HG03342 (cell line): ENCODE data around the gene STUB1.
A peak's percentile ranks its signal among the peaks of the same experiment; 100 is the strongest.

Source experiments
- ATAC-seq: cut with Tn5 transposase; IDR thresholded peaks from one replicate; pipeline ENCODE4 v1.9.1; 2021; ENCODE audit warnings: mild to moderate bottlenecking, moderate library complexity; ENCODE audit not compliant: unreplicated experiment

STUB1 gene

DNA sequence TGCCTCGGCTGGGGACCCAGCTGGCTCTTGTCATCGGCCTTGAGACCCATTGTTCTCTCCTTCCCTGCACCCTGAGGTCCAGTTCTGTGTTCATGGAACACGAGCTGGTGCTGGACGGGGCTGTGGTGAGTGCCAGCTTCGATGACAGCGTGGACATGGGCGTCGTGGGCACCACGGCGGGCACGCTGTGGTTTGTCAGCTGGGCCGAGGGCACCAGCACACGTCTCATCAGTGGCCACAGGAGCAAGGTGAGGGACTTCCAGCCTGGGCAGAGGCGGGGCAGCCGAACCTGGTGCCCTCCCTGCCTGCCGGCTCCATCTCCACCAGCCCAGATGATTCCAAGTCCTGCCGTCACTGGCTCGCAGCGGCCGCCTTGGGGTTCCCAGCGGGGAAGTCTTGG lies 17.6 kb upstream of the STUB1 start:
- ATAC-seq = no peak

DNA sequence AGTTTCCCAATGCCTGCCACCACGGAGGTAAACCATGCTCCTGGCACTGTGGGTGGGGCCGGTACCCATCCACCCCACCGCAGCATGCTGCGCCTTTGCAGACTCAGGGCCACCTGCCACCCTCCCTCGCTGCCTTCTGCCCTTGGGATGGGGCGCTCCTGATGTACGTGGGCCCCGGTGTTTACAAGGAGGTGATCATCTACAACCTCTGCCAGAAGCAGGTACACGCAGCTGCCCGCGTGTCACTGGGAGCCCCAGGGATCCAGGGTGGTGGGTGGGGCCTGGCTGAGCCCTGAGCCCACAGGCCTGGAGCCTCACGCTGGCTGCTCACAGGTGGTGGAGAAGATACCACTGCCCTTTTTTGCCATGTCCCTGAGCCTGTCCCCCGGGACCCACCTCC lies 13.6 kb upstream of the STUB1 start:
- ATAC-seq = no peak

DNA sequence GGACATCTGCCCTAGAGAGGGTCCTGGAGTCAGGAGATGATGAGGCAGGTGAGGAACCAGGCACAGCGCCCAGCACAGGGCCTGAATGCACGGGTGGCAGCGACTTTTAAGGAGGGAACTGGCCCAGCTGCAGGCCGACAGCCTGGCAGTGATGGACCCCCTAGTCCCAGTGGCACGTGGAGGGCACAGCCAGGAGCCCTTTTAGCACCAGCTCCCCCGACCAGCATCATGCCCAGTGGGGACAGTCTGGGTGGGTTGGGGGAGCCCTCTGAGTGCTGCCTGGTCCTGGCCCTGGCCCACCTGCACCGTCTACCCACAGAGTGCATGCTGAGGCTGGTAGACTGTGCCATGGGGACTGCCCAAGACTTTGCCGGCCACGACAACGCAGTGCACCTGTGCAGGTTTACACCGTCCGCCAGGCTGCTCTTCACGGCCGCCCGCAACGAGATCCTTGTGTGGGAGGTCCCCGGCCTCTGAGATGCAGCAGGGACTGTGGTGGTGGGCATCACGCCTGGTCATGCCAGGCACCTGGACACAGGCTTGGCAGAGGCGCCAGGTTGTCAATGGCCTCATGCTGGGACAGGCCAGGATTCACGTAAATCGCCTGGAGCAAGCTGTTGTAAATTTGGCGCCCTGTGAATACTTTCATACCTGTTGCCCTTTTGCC lies 13.0 kb upstream of the STUB1 start:
- no peak for ATAC-seq

DNA sequence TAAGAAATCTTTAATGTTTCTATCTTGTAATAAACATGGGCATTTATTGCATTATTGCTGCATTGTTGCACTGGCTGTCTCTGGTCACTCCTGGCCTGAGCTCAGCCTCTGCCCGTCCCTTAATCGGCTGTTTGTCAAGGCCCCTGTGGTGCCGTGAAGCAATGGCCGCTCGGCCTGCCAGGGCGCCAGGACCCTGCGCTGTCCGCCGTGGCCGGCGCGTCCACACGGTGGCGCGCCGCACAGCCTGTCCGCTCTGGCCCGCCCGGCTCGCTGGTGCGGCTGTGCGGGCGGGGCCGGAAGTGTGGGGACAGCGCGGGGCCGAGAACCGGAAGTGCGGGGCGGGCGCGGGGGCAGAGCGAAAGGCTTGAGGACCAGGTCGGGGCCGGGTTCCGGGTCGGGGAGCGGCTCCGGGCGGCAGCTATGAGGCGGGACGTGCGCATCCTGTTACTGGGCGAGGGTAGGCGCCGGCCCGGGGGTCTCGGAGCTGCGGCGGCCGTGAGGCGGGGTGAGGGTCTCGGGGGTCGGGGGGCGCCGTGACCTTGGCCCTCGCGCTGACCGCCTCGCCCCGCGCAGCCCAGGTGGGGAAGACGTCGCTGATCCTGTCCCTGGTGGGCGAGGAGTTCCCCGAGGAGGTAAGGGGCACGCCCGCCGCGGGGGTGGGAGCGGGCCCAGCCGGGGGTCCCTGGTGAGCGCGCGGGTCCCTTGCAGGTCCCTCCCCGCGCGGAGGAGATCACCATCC lies 12.3 kb upstream of the STUB1 start, which contains the start of gene RHOT2:
TSS of gene RHOT2 (plus strand) at position 353 of the 739 bp plus-strand sequence. CDS start at position 421, 68 bp downstream.
- ATAC-seq = peak; percentile 77

DNA sequence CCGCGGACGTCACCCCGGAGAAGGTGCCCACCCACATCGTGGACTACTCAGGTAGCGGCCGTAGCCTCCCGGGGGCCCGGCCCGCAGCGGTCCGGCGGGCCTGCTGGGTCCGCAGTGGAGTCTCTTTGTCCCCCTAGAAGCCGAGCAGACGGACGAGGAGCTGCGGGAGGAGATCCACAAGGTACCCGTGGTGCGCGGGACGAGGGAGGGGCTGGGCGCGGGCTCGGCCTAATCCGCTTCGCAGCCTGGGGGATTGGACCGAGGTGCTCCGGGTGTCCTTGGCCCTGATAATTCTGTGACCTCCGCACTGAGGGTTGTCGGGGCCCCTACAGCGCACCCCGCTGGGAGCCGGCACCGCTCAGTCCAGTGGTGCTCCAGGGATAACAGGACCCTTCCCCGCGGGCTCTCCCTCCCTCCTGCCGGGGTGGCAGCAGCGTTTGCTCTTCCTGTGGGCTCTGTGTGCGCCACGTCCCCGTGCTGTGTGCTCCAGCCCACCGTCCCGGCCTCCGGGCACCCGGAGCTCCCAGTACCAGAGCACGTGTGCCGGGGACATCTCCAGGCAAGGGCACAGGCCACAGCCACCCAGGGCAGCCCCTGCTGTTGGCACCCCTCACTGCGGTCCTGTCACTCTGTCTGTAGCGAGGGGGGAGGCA lies 11.6 kb upstream of the STUB1 start:
- no peak for ATAC-seq

DNA sequence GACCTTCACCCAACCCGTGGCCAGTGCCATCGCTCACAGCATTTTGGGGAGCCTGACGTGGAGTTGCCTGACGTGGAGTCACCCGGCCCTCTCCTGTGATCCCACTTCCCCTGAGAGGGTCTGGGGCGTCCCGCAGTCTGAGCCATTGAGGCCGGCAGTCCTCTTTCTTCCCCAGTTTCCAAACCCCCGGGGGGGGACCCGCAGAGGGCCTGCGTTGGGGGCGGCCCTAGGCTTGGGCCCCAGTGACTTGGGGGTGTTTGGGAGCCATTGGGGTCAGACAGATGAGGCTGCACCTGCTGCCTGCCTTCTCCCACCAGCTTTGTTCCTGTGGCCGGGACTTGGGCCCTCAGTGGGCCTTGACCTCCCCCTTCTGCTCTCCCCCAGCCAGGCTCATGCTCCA lies 10.5 kb upstream of the STUB1 start:
- no peak for ATAC-seq

DNA sequence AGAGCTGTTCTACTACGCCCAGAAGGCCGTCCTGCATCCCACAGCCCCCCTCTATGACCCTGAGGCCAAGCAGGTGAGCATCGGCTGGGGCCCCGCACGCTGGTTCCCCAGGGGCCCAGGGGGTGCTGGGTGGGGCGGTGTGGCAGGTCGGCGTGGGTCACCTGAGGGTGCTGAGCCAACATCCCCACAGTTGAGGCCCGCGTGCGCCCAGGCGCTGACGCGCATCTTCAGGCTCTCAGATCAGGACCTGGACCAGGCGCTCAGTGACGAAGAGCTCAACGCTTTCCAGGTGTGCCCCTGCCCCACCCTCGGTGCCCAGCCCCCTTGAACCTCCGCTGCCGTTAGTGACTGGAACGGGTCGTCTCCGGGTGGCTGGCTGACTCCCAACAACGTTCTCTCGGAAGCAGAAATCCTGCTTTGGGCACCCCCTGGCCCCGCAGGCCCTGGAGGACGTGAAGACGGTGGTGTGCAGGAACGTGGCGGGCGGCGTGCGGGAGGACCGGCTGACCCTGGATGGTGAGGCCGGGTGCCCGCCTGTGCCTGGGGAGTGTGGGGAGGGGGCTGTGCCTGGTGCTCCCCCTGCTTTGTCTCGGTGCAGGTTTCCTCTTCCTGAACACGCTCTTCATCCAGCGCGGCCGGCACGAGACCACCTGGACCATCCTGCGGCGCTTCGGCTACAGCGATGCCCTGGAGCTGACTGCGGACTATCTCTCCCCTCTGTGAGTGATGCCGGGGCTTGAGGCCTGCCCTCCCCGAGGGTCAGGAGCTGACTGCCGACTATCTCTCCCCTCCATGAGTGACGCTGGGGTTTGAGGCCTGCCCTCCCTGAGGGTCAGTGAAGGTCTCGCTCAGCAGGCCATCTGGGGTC lies 9.5 kb upstream of the STUB1 start:
- ATAC-seq = no peak

DNA sequence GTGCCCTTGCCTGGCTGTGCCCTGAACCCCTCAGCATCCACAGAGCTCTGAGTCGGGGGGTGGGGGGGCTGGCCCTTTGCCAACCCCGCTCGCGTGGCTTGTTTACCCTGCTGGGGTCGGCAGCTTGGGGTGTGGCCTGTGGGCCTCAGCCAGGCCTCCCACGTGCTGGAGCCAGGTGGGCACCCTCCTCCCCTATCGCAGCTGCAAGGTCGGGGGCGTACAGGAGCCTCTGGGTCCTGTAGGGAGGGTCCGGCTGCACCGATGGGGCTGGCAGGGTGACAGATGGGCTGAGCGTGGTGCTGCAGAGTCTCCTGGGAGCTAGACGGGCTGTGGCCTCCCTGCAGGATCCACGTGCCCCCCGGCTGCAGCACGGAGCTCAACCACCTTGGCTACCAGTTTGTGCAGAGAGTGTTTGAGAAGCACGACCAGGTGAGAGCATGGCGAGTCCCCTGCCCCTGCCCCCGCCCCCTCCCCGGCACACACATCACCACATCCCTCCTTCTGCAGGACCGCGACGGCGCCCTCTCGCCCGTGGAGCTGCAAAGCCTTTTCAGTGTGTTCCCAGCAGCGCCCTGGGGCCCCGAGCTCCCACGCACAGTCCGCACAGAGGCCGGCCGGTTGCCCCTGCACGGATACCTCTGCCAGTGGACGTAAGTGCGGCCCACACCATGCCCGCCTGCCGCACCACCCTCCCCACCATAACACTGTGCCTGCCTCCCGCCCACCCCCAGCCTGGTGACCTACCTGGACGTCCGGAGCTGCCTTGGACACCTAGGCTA lies 8.7 kb upstream of the STUB1 start:
- no peak for ATAC-seq

DNA sequence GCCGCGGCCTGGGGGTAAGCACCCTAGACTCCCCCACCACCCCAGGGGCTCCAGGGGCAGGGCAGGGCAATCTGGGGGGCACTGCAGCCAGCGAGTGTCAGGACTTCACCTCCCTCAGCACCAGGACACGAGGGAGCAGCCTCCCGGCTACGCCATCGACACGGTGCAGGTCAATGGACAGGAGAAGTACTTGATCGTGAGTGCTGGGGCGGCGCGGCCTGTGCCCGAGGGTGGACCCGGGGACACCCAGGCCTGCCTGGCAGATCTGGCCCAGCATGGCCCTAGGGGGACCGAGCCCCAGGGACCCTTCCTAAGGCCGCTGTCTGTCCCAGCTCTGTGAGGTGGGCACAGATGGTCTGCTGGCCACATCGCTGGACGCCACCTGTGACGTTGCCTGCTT lies 7.8 kb upstream of the STUB1 start:
- no peak for ATAC-seq

DNA sequence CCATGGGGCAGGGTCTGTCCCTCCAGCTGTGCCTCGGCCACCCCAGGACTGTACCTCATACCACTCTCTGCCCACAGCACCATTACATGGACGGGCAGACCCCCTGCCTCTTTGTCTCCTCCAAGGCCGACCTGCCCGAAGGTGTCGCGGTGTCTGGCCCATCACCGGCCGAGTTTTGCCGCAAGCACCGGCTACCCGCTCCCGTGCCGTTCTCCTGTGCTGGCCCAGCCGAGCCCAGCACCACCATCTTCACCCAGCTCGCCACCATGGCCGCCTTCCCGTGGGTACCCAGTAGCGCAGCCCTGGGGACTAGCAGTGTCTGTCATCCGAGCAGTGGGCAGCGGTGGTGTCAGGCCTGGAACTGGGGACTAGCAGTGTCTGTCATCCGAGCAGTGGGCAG lies 7.4 kb upstream of the STUB1 start:
- no peak for ATAC-seq

DNA sequence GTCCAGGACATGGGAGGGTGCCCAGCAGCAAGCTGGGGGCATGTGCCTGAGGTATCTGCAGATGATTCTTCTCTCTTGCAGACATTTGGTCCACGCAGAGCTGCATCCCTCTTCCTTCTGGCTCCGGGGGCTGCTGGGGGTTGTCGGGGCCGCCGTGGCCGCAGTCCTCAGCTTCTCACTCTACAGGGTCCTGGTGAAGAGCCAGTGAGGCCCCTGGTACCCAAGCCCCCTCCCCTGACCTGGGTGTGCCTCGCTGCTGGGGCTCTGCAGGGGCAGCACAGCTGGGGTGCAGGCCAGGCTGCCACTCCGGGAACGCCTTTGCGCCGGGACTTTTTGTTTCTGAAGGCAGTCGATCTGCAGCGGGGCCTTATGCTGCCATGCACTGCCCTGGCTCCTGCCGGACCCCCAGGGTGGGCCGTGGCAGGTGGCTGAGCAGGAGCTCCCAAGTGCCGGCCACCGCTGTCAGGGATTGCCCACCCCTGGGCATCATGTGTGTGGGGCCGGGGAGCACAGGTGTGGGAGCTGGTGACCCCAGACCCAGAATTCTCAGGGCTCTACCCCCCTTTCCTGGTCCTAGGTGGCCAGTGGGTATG lies 6.7 kb upstream of the STUB1 start:
- ATAC-seq = no peak

DNA sequence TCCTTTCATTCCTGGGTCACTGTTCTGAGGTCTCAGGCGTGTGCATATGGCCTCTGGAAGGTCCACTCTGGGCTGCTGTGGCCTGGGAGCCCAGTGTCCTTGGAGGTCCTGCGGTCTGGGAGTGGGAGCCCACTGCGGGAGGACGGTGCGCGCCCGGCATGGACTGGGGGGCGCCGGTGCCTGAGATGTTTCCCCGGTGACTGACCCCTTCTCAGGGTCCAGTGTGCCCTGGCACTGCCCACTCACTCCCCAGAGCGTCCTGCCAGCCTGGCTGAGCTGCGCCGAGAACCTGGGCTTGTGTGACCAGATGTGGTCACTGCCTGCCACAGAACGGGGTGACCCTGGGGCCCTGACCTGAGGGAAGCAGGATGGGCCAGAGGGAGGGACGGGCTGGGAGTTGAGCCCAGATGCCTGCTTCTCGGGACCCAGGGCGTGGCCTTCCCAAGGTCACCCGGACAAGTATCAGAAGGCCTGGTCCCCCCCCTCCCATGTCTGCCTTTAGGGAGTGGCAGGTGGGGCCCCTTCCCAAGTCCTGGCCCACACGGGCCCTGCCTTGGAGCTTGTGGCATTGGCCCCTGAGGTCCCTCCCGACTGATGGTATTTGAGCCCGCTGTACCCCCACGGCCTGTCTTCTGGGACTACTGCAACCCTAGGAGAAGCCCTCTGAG lies 5.9 kb upstream of the STUB1 start:
- no peak for ATAC-seq

DNA sequence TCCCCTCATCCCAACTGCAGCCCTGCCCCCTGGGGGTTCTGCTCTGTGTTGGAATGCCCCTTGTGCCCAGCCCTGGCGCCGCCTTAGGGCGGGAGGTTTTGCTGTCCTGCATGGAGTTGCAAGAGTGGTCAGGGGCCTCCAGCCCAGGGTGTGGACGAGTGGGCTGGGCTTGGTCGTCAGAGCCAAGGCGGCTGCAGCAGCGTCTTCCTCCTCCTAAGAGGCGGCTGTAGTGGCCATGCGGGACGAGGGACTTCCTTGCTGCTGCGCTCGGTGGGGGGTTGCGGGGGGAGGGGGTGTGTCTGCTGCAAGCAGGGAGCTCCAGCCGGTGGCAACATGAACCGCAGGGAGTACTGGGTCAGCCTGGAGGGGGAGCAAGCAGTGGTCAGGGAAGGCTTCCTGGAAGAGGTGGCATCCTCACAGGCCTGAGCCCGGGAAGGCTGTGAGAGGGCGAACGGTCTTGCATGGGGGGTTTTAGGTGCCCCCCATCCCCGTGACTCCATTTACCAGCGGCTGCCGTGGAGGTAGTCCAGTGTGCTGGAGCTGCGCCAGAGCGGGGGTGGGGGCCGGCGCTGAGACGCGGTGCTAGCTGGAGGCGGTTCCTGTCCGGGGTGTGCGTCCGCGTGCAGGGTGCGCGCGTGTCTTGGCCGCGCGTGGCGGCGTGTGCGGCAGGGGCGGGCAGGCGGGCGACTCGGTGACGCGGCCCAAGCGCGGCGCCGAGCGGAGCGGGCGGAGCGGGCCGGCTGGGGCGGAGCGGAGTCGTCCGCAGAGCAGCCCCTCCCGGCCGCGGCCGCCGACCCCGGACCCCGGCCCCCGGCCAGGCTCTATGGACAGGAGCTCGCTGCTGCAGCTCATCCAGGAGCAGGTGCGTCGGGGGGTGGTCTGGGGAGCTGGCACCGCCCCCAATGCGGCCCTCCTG lies 5.0 kb upstream of the STUB1 start, which contains the start of gene RHBDL1:
TSS of gene RHBDL1 (plus strand) at position 704 of the 916 bp plus-strand sequence. CDS start at position 824, 120 bp downstream.
- ATAC-seq = no peak

DNA sequence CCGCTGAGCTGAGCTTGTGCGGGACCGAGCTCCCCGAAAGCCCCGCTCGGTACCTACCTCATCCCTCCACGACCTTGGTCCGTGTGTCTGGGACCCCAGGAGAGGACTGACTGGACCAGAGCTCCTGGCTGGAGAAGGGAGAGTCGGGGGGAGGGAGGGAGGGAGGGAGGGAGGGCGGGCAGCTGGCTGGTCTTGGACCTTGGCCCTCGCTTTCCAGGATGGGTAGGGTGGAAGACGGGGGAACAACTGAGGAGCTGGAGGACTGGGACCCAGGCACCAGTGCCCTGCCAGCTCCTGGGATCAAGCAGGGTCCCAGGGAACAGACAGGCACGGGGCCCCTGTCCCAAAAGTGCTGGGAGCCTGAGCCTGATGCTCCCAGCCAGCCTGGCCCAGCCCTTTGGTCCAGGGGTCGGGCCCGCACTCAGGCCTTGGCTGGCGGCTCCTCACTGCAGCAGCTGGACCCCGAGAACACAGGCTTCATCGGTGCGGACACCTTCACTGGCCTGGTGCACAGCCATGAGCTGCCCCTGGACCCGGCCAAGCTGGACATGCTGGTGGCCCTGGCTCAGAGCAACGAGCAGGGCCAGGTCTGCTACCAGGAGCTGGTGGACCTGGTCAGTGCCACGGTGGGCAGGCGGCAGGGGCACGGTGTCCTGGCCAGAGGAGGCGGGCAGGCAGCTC lies 4.2 kb upstream of the STUB1 start:
- ATAC-seq = no peak

DNA sequence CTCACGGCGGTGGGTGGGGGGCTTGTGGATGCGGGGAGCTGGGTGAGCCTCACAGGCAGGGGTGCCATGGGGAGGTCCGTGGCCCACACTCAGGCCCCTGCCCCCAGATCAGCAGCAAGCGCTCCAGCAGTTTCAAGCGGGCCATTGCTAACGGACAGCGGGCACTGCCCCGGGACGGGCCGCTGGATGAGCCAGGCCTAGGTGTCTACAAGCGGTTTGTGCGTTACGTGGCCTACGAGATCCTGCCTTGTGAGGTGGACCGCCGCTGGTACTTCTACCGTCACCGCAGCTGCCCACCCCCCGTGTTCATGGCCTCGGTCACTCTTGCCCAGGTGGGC lies 3.7 kb upstream of the STUB1 start:
- ATAC-seq = no peak

DNA sequence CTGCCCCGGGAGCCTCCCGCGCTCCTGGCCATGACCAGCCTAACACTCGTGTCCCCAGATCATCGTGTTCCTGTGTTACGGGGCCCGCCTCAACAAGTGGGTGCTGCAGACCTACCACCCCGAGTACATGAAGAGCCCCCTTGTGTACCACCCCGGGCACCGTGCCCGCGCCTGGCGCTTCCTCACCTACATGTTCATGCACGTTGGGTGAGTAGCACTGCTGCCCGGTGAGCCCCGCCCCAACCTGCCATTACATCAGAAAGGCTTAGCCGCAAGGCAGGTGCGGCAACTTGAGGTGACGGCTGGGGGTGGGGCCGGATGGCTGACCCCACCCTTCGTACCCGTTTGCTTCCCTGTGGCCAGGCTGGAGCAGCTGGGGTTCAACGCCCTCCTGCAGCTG lies 3.3 kb upstream of the STUB1 start:
- no peak for ATAC-seq

DNA sequence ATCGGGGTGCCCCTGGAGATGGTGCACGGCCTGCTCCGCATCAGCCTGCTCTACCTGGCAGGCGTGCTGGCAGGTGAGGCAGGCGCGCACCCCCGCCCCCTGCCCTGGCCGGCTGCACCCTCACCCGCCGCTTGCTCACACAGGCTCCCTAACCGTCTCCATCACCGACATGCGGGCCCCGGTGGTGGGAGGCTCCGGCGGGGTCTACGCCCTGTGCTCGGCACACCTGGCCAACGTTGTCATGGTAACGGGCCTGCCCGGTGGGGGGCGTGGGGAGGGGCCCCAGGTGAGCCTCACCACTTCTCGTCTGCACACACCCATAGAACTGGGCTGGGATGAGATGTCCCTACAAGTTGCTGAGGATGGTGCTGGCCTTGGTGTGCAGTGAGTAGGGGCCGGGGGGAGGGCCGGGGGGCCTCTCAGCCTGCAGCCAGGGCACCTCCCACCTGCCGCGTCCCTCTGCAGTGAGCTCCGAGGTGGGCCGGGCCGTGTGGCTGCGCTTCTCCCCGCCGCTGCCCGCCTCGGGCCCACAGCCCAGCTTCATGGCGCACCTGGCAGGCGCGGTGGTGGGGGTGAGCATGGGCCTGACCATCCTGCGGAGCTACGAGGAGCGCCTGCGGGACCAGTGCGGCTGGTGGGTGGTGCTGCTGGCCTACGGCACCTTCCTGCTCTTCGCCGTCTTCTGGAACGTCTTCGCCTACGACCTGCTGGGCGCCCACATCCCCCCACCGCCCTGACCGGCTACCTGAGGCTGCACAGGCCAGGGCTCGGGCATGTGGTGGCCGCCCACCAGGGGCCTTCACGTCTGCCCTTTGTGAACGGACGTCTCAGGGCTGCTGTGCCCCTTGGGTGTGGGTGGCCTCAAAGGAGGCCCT lies 2.7 kb upstream of the STUB1 start:
- no peak for ATAC-seq
